ENCODE measurements around the gene SLC25A3. TPM values are rescaled to one million over a fixed set of nuclear protein-coding genes. Genes with fewer than 3 reads are reported as not detected.
"Not testable (repeated sequence)": the region's sequence is repeated elsewhere in the genome, so short reads cannot be mapped to it uniquely, and the experiment has no call there.

SLC25A3 gene
- polyA plus RNA-seq, 3 donors = 325 to 453 (median 342) TPM

DNA sequence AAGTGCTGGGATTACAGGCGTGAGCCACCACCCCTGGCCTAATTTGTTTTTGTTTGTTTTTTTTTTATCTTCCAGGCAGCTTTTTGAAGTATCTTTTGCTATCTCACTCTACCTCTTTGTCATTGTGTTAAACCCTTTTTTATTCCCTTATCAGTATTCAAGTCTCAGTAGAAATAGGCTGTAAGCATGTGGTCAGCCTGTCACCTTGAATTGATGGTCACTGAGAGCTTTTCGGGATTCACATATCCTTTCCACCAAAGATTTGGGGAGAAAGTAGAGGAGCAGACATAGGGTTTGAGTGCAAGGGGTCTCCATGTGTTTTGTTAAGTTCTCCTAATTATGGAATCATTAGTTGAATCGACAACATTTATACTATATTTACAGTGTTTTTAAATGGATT lies 41.7 kb upstream of the SLC25A3 start:
- Histone ChIP-seq H3K4me1 (ENCODE audit: control insufficient read depth in 1 of 2, insufficient read depth in 2 of 2, low read length in 2 of 2) (no peaks in the 10 kb centered on the region), H3K27ac (ENCODE audit: low read depth in 1 of 2, low read length in 2 of 2) (no peak overlapping the region), H3K27me3 (ENCODE audit: control insufficient read depth in 2 of 2, insufficient read depth in 2 of 2, low read length in 2 of 2) (no peaks in the 10 kb centered on the region), H3K4me2 (replicated peaks; ENCODE audit: extremely low read depth, low read length, poor library complexity, severe bottlenecking) (no peak overlapping the region), H3K9ac (ENCODE audit: insufficient read depth, low read length, poor library complexity, severe bottlenecking) (no peak overlapping the region), H2AFZ (ENCODE audit: insufficient read depth, low read depth, low read length, poor library complexity, severe bottlenecking) (no peak overlapping the region), H4K20me1 (ENCODE audit: insufficient read depth, low read length) (peaks cover 21% of the 10 kb centered on the region), H3K4me3 (replicated peaks in 1 of 3; ENCODE audit: low read depth in 2 of 3, low read length in 3 of 3) (no peak overlapping the region), H3K9me3 (replicated peaks in 1 of 2; ENCODE audit: control insufficient read depth in 1 of 2, insufficient read depth in 1 of 2, low read length in 2 of 2) (no peaks in the 10 kb centered on the region), H3K79me2 (ENCODE audit: insufficient read depth, low read length) (peaks cover 15% of the 10 kb centered on the region), H3K36me3 (replicated peaks in 1 of 2; ENCODE audit: control insufficient read depth in 1 of 2, insufficient read depth in 2 of 2, low read length in 2 of 2) (peaks cover 39 to 51% of the 10 kb centered on the region in 2 donors)
- H3K27me3 Mint-ChIP-seq (ENCODE audit: low read depth in 3 of 3) = peaks cover 0 to 2% (median 1%) of the 10 kb centered on the region in 3 donors
- H3K9me3 Mint-ChIP-seq = no peaks in the 10 kb centered on the region
- intact Hi-C loops (cut with micrococcal nuclease) = no loop called here
- no peak for DNase-seq
- peak overlapping the region in 3 of 7 donors; percentile 20 to 32 (median 26) for H3K27ac Mint-ChIP-seq
- TF ChIP-seq CTCF (IDR thresholded peaks at IDR 0.05) = no peak
- peaks cover 7% of the 10 kb centered on the region for H3K4me1 Mint-ChIP-seq
- H3K36me3 Mint-ChIP-seq = peaks cover 41 to 55% of the 10 kb centered on the region in 2 donors
- no peak overlapping the region for H3K4me3 Mint-ChIP-seq
- WGBS (ENCODE audit: insufficient coverage) = no CpG with 5 or more reads among the region's 3 CpGs

GRCh38 chr12:98558097-98558496 lies 35.4 kb upstream of the SLC25A3 start:
- DNase-seq; H3K27me3 Mint-ChIP-seq (ENCODE audit: low read depth in 3 of 3); H3K9me3 Mint-ChIP-seq; H2AFZ ChIP-seq (ENCODE audit: insufficient read depth, low read depth, low read length, poor library complexity, severe bottlenecking); H3K27ac Mint-ChIP-seq; intact Hi-C loops (cut with micrococcal nuclease); H3K9me3 ChIP-seq (replicated peaks in 1 of 2; ENCODE audit: control insufficient read depth in 1 of 2, insufficient read depth in 1 of 2, low read length in 2 of 2); H3K79me2 ChIP-seq (ENCODE audit: insufficient read depth, low read length); H3K9ac ChIP-seq (ENCODE audit: insufficient read depth, low read length, poor library complexity, severe bottlenecking); H3K4me3 Mint-ChIP-seq; H3K36me3 ChIP-seq (replicated peaks in 1 of 2; ENCODE audit: control insufficient read depth in 1 of 2, insufficient read depth in 2 of 2, low read length in 2 of 2); H3K27me3 ChIP-seq (ENCODE audit: control insufficient read depth in 2 of 2, insufficient read depth in 2 of 2, low read length in 2 of 2); H3K4me2 ChIP-seq (replicated peaks; ENCODE audit: extremely low read depth, low read length, poor library complexity, severe bottlenecking); H3K36me3 Mint-ChIP-seq; H4K20me1 ChIP-seq (ENCODE audit: insufficient read depth, low read length); H3K4me3 ChIP-seq (replicated peaks in 1 of 3; ENCODE audit: low read depth in 2 of 3, low read length in 3 of 3); H3K27ac ChIP-seq (ENCODE audit: low read depth in 1 of 2, low read length in 2 of 2); H3K4me1 ChIP-seq (ENCODE audit: control insufficient read depth in 1 of 2, insufficient read depth in 2 of 2, low read length in 2 of 2); H3K4me1 Mint-ChIP-seq: not testable (repeated sequence)
- WGBS (ENCODE audit: insufficient coverage) = no CpG with 5 or more reads among the region's 4 CpGs

Data from CD14-positive monocyte (primary cell).